SK-N-SH treated with all-trans-retinoic acid at 6 μM for 48 hours (cell line): ENCODE data around the gene COL6A3.
A peak's percentile ranks its signal among the peaks of the same experiment; 100 is the strongest.

Experiments
- ATAC-seq: fragments of 200-7000 bp; cut with Tn5 transposase; 3 replicates; pipeline ENCODE4 v1.9.1; 2020; ENCODE audit warnings: mild to moderate bottlenecking, moderate library complexity
- ARNTL ChIP-seq: fragments of 450-650 bp; formaldehyde crosslinking; IDR thresholded peaks from 2 replicates; pipeline ENCODE4 v1.5.0; 2020; ENCODE audit warnings: low read depth, mild to moderate bottlenecking, moderate library complexity, borderline replicate concordance
- CSDC2 ChIP-seq: fragments of 250-450 bp; sonication (Bioruptor Pico); IDR thresholded peaks from 2 replicates; pipeline ENCODE4 v1.5.0; 2020; ENCODE audit warnings: mild to moderate bottlenecking, moderate library complexity
- ESRRG ChIP-seq: fragments of 250-450 bp; sonication (Bioruptor Pico); IDR thresholded peaks from 2 replicates; pipeline ENCODE4 v1.6.1; 2021; ENCODE audit warnings: mild to moderate bottlenecking
- GLIS3 ChIP-seq: fragments of 250-450 bp; sonication (Bioruptor Pico); IDR thresholded peaks from 2 replicates; pipeline ENCODE4 v1.5.0; 2020; ENCODE audit warnings: mild to moderate bottlenecking, moderate library complexity
- ISL1 ChIP-seq: fragments of 250-450 bp; sonication (Bioruptor Pico); IDR thresholded peaks from 2 replicates; pipeline ENCODE4 v2.1.2; 2022; ENCODE audit warnings: mild to moderate bottlenecking, moderate library complexity
- OSR1 ChIP-seq: fragments of 250-450 bp; sonication (Bioruptor Pico); IDR thresholded peaks from 2 replicates; pipeline ENCODE4 v1.8.0; 2022; ENCODE audit warnings: moderate library complexity, mild to moderate bottlenecking, inconsistent platforms
- PPARA ChIP-seq: fragments of 250-450 bp; sonication (Bioruptor Pico); IDR thresholded peaks from 2 replicates; pipeline ENCODE4 v1.5.0; 2020; ENCODE audit warnings: mild to moderate bottlenecking, borderline replicate concordance
- RARB ChIP-seq: fragments of 250-450 bp; sonication (Bioruptor Pico); IDR thresholded peaks from 2 replicates; pipeline ENCODE4 v1.8.0; 2021; ENCODE audit warnings: mild to moderate bottlenecking, moderate library complexity
- SNAI2 ChIP-seq: fragments of 250-450 bp; sonication (Bioruptor Pico); IDR thresholded peaks from 2 replicates; pipeline ENCODE4 v1.5.0; 2020; ENCODE audit warnings: mild to moderate bottlenecking, moderate library complexity
- TCF4 ChIP-seq: fragments of 250-450 bp; sonication (Bioruptor Pico); IDR thresholded peaks from 2 replicates; pipeline ENCODE4 v1.8.0; 2021; ENCODE audit warnings: mild to moderate bottlenecking, moderate library complexity, borderline replicate concordance
- TOX ChIP-seq: fragments of 250-450 bp; sonication (Bioruptor Pico); IDR thresholded peaks from 2 replicates; pipeline ENCODE4 v1.8.0; 2021; ENCODE audit warnings: mild to moderate bottlenecking, moderate library complexity, borderline replicate concordance
- ZC3H10 ChIP-seq: fragments of 250-450 bp; sonication (Bioruptor Pico); IDR thresholded peaks from 2 replicates; pipeline ENCODE4 v1.5.1; 2021; ENCODE audit warnings: mild to moderate bottlenecking, moderate library complexity
- ZFP3 ChIP-seq: fragments of 250-450 bp; sonication (Bioruptor Pico); IDR thresholded peaks from 2 replicates; pipeline ENCODE4 v1.5.0; 2020; ENCODE audit warnings: mild to moderate bottlenecking, moderate library complexity
- ZFP30 ChIP-seq: fragments of 450-650 bp; formaldehyde crosslinking; IDR thresholded peaks from 2 replicates; pipeline ENCODE4 v1.5.0; 2022; ENCODE audit warnings: mild to moderate bottlenecking, moderate library complexity
- ZNF565 ChIP-seq: fragments of 450-650 bp; formaldehyde crosslinking; conservative IDR thresholded peaks from 2 replicates; pipeline ENCODE4 v1.5.0; 2020; ENCODE audit warnings: low read depth, mild to moderate bottlenecking, moderate library complexity
- ZNF70 ChIP-seq: fragments of 450-650 bp; formaldehyde crosslinking; IDR thresholded peaks from 2 replicates; pipeline ENCODE4 v1.5.0; 2020; ENCODE audit warnings: mild to moderate bottlenecking, moderate library complexity
- ZNF8 ChIP-seq: fragments of 450-650 bp; formaldehyde crosslinking; IDR thresholded peaks from 2 replicates; pipeline ENCODE4 v1.5.0; 2020; ENCODE audit warnings: mild to moderate bottlenecking, moderate library complexity
- TF ChIP-seq, protein P1 (sequence below): fragments of 250-450 bp; sonication (Bioruptor Pico); IDR thresholded peaks from 2 replicates; pipeline ENCODE4 v1.8.0; 2021; ENCODE audit warnings: low read depth, mild to moderate bottlenecking, moderate library complexity, borderline replicate concordance
- TF ChIP-seq, protein P2 (sequence below): fragments of 250-450 bp; sonication (Bioruptor Pico); IDR thresholded peaks from 2 replicates; pipeline ENCODE4 v1.8.0; 2020; ENCODE audit warnings: mild to moderate bottlenecking, moderate library complexity, borderline replicate concordance
- TF ChIP-seq, protein P3 (sequence below): fragments of 250-450 bp; sonication (Bioruptor Pico); IDR thresholded peaks from 2 replicates; pipeline ENCODE4 v1.5.0; 2020; ENCODE audit warnings: mild to moderate bottlenecking, moderate library complexity
- TF ChIP-seq, protein P4 (sequence below): fragments of 250-450 bp; sonication (Bioruptor Pico); IDR thresholded peaks from 2 replicates; pipeline ENCODE4 v1.5.1; 2020; ENCODE audit warnings: low read depth, mild to moderate bottlenecking, moderate library complexity

Gene COL6A3

DNA sequence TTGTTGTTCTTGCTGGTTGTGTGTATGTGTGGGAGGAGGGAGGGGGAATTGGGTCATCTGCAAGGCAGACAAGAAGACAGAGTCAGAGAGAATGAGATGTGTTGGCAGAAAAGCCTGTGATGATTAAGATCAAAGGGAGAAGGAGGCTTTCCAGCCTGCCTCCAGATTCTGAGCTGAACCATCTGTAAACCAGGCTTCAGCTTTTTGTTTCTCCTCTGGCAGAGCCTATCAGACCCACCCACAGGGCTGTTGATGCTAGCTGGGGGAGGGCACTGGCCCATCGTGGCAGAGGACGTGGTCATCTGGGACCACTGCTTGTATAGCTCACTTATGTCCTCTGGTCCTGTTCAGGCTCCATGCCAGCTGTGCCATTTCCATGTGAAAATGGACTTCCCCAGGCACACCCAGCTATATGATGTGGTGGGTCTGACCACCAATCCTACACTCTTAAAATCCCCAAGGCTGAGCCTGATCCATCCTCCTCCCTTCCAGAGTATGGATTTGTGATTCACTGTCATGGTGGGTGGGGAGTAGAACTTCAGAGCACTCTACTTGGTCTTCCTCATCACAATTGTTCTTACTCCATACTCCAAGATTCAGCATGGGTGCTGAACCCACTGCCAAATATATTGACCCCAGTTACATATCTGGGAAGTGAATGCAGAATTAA is 27.8 kb upstream of the COL6A3 start:
- TF ChIP-seq ESRRG (CRISPR knock-in tag) (no peak), TOX (CRISPR knock-in tag) (no peak), GLIS3 (CRISPR knock-in tag) (no peak), RARB (CRISPR knock-in tag) (no peak), ZNF70 (no peak), ZNF565 (no peak), ARNTL (CRISPR knock-in tag) (no peak), ZFP3 (CRISPR knock-in tag) (no peak), ZNF8 (CRISPR knock-in tag) (no peak), ZC3H10 (CRISPR knock-in tag) (no peak), ISL1 (CRISPR knock-in tag) (no peak), CSDC2 (no peak), TCF4 (CRISPR knock-in tag) (peak; percentile 65; the same call in 1 of the 2 replicates), PPARA (CRISPR knock-in tag) (no peak)
- TF ChIP-seq, protein P1, sequence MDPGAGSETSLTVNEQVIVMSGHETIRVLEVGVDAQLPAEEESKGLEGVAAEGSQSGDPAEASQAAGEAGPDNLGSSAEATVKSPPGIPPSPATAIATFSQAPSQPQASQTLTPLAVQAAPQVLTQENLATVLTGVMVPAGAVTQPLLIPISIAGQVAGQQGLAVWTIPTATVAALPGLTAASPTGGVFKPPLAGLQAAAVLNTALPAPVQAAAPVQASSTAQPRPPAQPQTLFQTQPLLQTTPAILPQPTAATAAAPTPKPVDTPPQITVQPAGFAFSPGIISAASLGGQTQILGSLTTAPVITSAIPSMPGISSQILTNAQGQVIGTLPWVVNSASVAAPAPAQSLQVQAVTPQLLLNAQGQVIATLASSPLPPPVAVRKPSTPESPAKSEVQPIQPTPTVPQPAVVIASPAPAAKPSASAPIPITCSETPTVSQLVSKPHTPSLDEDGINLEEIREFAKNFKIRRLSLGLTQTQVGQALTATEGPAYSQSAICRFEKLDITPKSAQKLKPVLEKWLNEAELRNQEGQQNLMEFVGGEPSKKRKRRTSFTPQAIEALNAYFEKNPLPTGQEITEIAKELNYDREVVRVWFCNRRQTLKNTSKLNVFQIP (CRISPR knock-in tag): no peak
- TF ChIP-seq, protein P2, sequence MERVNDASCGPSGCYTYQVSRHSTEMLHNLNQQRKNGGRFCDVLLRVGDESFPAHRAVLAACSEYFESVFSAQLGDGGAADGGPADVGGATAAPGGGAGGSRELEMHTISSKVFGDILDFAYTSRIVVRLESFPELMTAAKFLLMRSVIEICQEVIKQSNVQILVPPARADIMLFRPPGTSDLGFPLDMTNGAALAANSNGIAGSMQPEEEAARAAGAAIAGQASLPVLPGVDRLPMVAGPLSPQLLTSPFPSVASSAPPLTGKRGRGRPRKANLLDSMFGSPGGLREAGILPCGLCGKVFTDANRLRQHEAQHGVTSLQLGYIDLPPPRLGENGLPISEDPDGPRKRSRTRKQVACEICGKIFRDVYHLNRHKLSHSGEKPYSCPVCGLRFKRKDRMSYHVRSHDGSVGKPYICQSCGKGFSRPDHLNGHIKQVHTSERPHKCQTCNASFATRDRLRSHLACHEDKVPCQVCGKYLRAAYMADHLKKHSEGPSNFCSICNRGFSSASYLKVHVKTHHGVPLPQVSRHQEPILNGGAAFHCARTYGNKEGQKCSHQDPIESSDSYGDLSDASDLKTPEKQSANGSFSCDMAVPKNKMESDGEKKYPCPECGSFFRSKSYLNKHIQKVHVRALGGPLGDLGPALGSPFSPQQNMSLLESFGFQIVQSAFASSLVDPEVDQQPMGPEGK (CRISPR knock-in tag): no peak
- TF ChIP-seq, protein P3, sequence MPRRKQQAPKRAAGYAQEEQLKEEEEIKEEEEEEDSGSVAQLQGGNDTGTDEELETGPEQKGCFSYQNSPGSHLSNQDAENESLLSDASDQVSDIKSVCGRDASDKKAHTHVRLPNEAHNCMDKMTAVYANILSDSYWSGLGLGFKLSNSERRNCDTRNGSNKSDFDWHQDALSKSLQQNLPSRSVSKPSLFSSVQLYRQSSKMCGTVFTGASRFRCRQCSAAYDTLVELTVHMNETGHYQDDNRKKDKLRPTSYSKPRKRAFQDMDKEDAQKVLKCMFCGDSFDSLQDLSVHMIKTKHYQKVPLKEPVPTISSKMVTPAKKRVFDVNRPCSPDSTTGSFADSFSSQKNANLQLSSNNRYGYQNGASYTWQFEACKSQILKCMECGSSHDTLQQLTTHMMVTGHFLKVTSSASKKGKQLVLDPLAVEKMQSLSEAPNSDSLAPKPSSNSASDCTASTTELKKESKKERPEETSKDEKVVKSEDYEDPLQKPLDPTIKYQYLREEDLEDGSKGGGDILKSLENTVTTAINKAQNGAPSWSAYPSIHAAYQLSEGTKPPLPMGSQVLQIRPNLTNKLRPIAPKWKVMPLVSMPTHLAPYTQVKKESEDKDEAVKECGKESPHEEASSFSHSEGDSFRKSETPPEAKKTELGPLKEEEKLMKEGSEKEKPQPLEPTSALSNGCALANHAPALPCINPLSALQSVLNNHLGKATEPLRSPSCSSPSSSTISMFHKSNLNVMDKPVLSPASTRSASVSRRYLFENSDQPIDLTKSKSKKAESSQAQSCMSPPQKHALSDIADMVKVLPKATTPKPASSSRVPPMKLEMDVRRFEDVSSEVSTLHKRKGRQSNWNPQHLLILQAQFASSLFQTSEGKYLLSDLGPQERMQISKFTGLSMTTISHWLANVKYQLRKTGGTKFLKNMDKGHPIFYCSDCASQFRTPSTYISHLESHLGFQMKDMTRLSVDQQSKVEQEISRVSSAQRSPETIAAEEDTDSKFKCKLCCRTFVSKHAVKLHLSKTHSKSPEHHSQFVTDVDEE (CRISPR knock-in tag): peak; percentile 23; the same call in 1 of the 2 replicates
- peak; percentile 79 for ATAC-seq

DNA sequence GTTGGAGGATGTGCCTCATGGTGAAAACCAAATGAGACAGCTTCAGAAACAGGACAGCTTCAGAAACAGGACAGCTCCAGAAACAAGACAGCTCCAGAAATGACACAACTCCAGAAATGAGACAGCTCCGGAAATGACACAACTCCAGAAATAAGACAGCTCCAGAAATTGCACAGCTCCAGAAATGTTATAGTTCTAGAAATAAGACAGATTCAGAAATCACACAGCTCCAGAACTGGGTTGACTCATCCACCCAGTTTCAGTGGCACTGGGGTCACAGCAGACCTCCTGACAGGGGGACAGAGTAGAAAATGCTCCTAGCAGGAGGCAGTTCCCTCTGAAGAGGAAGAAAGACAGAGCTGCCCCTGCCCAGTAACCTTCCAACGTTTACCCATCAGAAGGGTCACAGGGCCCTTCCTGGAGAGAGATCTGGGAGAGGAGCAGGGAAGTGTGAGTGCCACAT is 26.9 kb upstream of the COL6A3 start:
- peak; percentile 37; the same call in 2 of the 3 replicates for ATAC-seq
- no peak for TF ChIP-seq ZFP30 (CRISPR knock-in tag)
- TF ChIP-seq CSDC2: no peak
- TF ChIP-seq ZC3H10 (CRISPR knock-in tag): no peak
- TF ChIP-seq ZNF565: no peak
- no peak for TF ChIP-seq ARNTL (CRISPR knock-in tag)
- TF ChIP-seq ZFP3 (CRISPR knock-in tag): no peak
- TF ChIP-seq ISL1 (CRISPR knock-in tag): no peak
- no peak for TF ChIP-seq ZNF70
- TF ChIP-seq ESRRG (CRISPR knock-in tag): no peak
- TF ChIP-seq, protein P4, sequence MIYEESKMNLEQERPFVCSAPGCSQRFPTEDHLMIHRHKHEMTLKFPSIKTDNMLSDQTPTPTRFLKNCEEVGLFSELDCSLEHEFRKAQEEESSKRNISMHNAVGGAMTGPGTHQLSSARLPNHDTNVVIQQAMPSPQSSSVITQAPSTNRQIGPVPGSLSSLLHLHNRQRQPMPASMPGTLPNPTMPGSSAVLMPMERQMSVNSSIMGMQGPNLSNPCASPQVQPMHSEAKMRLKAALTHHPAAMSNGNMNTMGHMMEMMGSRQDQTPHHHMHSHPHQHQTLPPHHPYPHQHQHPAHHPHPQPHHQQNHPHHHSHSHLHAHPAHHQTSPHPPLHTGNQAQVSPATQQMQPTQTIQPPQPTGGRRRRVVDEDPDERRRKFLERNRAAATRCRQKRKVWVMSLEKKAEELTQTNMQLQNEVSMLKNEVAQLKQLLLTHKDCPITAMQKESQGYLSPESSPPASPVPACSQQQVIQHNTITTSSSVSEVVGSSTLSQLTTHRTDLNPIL (CRISPR knock-in tag): no peak
- TF ChIP-seq PPARA (CRISPR knock-in tag): no peak
- TF ChIP-seq OSR1 (CRISPR knock-in tag): no peak
- TF ChIP-seq SNAI2 (CRISPR knock-in tag): no peak
- TF ChIP-seq, protein P1 (CRISPR knock-in tag): no peak
